Stimulated activated CD8-positive, alpha-beta memory T cell treated with anti-CD3 and anti-CD28 coated beads, Interleukin-12 subunit alpha, Interleukin-12 subunit beta, amount 100 ng/mL, for 24 hours (primary cell): ENCODE measurements around the gene LRMDA.

Source experiments
- DNase-seq: peaks from one replicate; pipeline ENCODE4 v3.0.0-alpha.2; 2020; ENCODE audit errors: extremely low read depth

Gene LRMDA

GRCh38 chr10:76302481-76302880 is 871.1 kb downstream of the LRMDA start:
- no peak for DNase-seq

GRCh38 chr10:76302961-76303630 is 871.7 kb downstream of the LRMDA start:
- DNase-seq = no peak

GRCh38 chr10:76303682-76304316 is 872.4 kb downstream of the LRMDA start:
- no peak for DNase-seq

GRCh38 chr10:76305930-76306615 is 874.6 kb downstream of the LRMDA start:
- no peak for DNase-seq

- no peak for DNase-seq
These were observed 875.4 kb downstream of the LRMDA start for GRCh38 chr10:76306856-76307255.

- no peak for DNase-seq
These were observed 877.6 kb downstream of the LRMDA start for GRCh38 chr10:76309070-76309469.

- DNase-seq = no peak
These were observed 878.5 kb downstream of the LRMDA start for GRCh38 chr10:76309741-76310587.

GRCh38 chr10:76310588-76311080 is 879.2 kb downstream of the LRMDA start:
- DNase-seq = no peak

GRCh38 chr10:76311752-76312636 is 880.6 kb downstream of the LRMDA start:
- DNase-seq = no peak

- DNase-seq = no peak
These were observed 883.8 kb downstream of the LRMDA start for GRCh38 chr10:76315240-76315639.

GRCh38 chr10:76316234-76316633 is 884.8 kb downstream of the LRMDA start:
- no peak for DNase-seq

- no peak for DNase-seq
These were observed 885.7 kb downstream of the LRMDA start for GRCh38 chr10:76317078-76317477.

GRCh38 chr10:76318211-76318610 is 886.8 kb downstream of the LRMDA start:
- no peak for DNase-seq

GRCh38 chr10:76319661-76320060 is 888.2 kb downstream of the LRMDA start:
- no peak for DNase-seq

GRCh38 chr10:76324283-76324682 is 892.9 kb downstream of the LRMDA start:
- no peak for DNase-seq

- DNase-seq = no peak
These were observed 896.0 kb downstream of the LRMDA start for GRCh38 chr10:76327441-76327840.

- DNase-seq = no peak
These were observed 896.9 kb downstream of the LRMDA start for GRCh38 chr10:76328348-76328747.

- DNase-seq = no peak
These were observed 898.6 kb downstream of the LRMDA start for GRCh38 chr10:76329891-76330575.

- no peak for DNase-seq
These were observed 900.3 kb downstream of the LRMDA start for GRCh38 chr10:76331742-76332141.

GRCh38 chr10:76333326-76333725 is 901.9 kb downstream of the LRMDA start:
- no peak for DNase-seq
